ENCODE measurements around the gene SMIM43. TPM values are rescaled to one million over a fixed set of nuclear protein-coding genes. Genes with fewer than 3 reads are reported as not detected.

SMIM43 gene
- total RNA-seq, 4 donors from 2014 or later, result 0.24 to 0.37 TPM; not detected in 2

DNA sequence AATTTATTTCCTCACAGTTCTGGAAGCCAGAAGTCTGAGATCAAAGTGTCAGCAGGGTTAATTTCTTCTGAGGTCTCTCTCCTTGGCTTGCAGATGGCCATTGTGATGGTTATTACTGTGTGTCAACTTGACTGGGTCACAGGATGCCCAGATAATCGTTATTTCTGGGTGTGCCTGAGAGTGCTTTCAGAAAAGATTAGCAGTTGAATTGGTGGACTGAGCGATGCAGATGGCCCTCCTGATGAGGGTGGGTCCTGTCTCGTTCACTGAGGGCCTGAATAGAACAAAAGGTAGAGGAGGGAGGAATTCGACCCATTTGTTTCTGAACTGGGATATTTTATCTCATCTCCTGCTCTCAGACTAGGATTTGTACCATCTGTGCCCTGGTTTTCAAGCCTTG lies 15.7 kb downstream of the SMIM43 start:
- DNase-seq (ENCODE audit: low spot score) (no peak), ATAC-seq (ENCODE audit: low FRiP score) (no peak)
- TF ChIP-seq, protein P1, sequence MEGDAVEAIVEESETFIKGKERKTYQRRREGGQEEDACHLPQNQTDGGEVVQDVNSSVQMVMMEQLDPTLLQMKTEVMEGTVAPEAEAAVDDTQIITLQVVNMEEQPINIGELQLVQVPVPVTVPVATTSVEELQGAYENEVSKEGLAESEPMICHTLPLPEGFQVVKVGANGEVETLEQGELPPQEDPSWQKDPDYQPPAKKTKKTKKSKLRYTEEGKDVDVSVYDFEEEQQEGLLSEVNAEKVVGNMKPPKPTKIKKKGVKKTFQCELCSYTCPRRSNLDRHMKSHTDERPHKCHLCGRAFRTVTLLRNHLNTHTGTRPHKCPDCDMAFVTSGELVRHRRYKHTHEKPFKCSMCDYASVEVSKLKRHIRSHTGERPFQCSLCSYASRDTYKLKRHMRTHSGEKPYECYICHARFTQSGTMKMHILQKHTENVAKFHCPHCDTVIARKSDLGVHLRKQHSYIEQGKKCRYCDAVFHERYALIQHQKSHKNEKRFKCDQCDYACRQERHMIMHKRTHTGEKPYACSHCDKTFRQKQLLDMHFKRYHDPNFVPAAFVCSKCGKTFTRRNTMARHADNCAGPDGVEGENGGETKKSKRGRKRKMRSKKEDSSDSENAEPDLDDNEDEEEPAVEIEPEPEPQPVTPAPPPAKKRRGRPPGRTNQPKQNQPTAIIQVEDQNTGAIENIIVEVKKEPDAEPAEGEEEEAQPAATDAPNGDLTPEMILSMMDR (IDR thresholded peaks at IDR 0.05), result no peak

DNA sequence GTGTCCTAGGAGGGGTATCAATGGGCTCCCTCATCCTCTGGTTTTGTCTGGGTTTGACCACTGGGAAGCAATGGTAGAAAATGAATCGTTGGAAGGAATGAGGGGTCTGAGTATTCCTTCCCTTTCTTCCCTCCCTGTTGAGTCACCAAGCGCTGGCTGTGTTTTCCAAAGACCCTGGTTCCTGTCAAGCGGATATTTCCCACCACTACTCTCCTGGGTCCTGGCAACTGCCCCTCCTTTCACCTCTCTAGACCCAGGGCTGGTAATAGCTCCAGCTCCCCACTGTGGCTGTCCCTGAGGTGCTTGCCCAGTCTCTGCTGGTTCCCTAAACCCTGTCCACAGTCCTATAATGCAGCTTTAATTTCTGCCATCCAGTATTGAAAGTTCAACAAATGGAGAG lies 22.2 kb downstream of the SMIM43 start:
- DNase-seq (ENCODE audit: low spot score), result no peak
- TF ChIP-seq, protein P1 (IDR thresholded peaks at IDR 0.05), result no peak
- ATAC-seq (ENCODE audit: low FRiP score), result no peak

DNA sequence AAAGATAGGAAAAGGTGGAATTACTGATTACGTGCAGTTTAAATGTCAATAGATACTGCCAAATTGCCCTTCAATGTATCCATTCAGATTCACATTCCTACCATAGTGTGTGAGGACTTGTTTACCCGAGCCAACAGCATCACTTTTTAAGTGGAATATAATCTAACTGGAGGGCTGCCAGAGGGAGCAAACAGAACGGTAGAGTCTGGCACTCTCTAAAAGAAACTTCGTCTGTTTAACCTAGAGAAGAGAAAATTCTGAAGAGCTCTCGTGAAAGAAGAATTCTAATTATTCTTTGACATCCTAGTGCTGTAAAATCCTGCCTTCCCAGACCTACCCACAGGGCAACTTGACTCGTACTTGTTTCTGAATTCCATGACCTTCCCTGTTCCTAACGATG lies 23.2 kb downstream of the SMIM43 start:
- DNase-seq (ENCODE audit: low spot score) (no peak), ATAC-seq (ENCODE audit: low FRiP score) (no peak)
- TF ChIP-seq, protein P1 (IDR thresholded peaks at IDR 0.05), result no peak

DNA sequence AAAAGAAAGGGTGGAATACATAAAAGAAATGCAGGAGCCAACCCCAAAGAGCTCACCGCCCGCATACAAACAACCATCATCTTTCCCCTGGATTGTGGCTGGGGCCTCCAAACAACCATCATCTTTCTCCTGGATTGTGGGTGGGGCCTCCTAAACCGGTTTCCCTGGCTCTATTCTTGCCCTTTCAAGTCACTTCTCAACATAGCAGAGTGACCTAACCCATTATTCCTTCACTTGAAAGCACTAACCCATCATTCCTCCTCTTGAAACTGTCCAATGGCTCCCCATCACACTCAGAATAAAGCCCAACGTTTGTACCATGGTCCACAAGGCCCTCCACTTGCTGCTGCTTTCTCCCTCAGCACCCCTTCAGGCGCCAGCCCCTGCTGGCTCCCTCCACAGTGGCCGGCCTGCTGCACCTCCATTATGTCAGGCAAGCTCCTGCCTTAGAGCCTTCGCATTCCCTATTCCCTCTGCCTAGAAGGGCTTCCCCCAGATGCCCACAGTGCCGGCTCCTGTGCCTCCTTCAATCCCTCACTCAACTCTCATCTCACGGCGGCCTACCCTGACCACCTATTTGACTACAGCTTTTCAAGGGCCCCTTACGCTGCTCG lies 24.1 kb downstream of the SMIM43 start:
- TF ChIP-seq, protein P1 (IDR thresholded peaks at IDR 0.05), result no peak
- no peak for DNase-seq (ENCODE audit: low spot score)

DNA sequence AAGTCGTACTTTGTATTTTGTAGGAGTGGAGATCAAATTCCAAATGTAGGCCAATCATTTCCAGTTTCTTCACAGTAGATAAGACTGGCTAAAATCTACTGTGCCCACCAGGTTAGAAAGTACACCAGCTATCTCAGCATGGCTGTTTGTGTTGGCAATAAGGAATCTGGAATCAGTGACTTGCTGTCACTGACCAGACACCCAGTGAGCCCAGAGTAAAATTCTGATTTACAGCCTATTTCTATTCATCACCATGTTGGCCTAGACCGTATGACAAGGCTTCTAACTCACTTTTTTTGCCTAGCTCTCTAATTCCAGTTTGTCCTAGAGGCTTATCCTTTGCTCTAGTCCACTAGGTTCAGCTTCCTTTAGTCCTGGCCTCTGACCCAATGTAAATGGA lies 25.4 kb downstream of the SMIM43 start:
- no peak for ATAC-seq (ENCODE audit: low FRiP score)
- TF ChIP-seq, protein P1 (IDR thresholded peaks at IDR 0.05), result no peak
- no peak for DNase-seq (ENCODE audit: low spot score)

More for the DNA sequence above, 24.1 kb downstream of the SMIM43 start:
- ATAC-seq (ENCODE audit: low FRiP score), result no peak

- TF ChIP-seq, protein P1 (IDR thresholded peaks at IDR 0.05), result no peak
- no peak for DNase-seq (ENCODE audit: low spot score)
- ATAC-seq (ENCODE audit: low FRiP score), result no peak
Measured at GRCh38 chr4:121738780-121739535, 26.0 kb downstream of the SMIM43 start.

Data from omental fat pad (tissue), 4 donors.